Endothelial cell of umbilical vein (primary cell): ENCODE results near the gene RAD9A. TPM values are rescaled to one million over a fixed set of nuclear protein-coding genes. Genes with fewer than 3 reads are reported as not detected.

Experiments used
- BruUV-seq: library from RNA; stranded (reverse); fragments of 400-500 nt; replicated peaks from 2 replicates; lab custom pipeline; 2021; lab: Mats Ljungman, UMichigan
- CTCF ChIA-PET: fragments of 300-600, 350-600 bp; sonication (Branson Sonifier 250); formaldehyde crosslinking; loops from one replicate; lab custom pipeline; 2021; ENCODE audit warnings: antibody characterized with exemption, inconsistent platforms; lab: Charles Lee
- POLR2A ChIA-PET: fragments of 300-600, 350-600 bp; sonication (Branson Sonifier 250); formaldehyde crosslinking; loops from one replicate; lab custom pipeline; 2021; ENCODE audit warnings: antibody characterized with exemption, inconsistent platforms; lab: Charles Lee
- DNase-seq: peaks from one replicate; pipeline ENCODE4 v3.0.0-alpha.2; 2011; ENCODE audit warnings: low read depth, low spot score
- FAIRE-seq: peaks from 2 replicates; lab custom pipeline; 2011; peaks lifted over from hg19 to GRCh38; lab: Jason Lieb, UNC
- H2AFZ ChIP-seq: 2 replicates; pipeline ENCODE4 v1.6.0; 2012; ENCODE audit warnings: low read depth, low read length, control low read depth, inconsistent platforms
- H3K27ac ChIP-seq: 2 replicates; pipeline ENCODE4 v1.5.1; 2011; ENCODE audit warnings: low read depth, mild to moderate bottlenecking, control low read depth, low read length, moderate library complexity; ENCODE audit not compliant: insufficient read depth
- H3K27me3 ChIP-seq, 2 experiments: 2 replicates each; pipeline versions ENCODE4 v1.6.0 to v1.6.1; 2011; ENCODE audit warnings: low read length in 2 of 2, mixed read lengths in 1 of 2; ENCODE audit not compliant: control insufficient read depth in 2 of 2, insufficient read depth in 2 of 2
- H3K36me3 ChIP-seq, 2 experiments: 2 replicates in 1 of 2; 3 replicates in 1 of 2; pipeline ENCODE4 v1.5.1; 2011; ENCODE audit warnings: low read length in 2 of 2, mild to moderate bottlenecking in 1 of 2, moderate library complexity in 1 of 2; ENCODE audit not compliant: control insufficient read depth in 2 of 2, insufficient read depth in 2 of 2; ENCODE audit errors: extremely low read depth in 1 of 2
- H3K4me1 ChIP-seq: 3 replicates; pipeline ENCODE4 v1.5.1; 2011; ENCODE audit warnings: mild to moderate bottlenecking, low read length; ENCODE audit not compliant: control insufficient read depth, insufficient read depth; ENCODE audit errors: extremely low read depth
- H3K4me2 ChIP-seq: 2 replicates; pipeline ENCODE4 v1.6.1; 2011; ENCODE audit warnings: low read length, control low read depth, mixed read lengths; ENCODE audit not compliant: insufficient read depth
- H3K4me3 ChIP-seq, 3 experiments: fragments of 200-600 bp in 1 of 3; sonication (generic), shearing (Covaris generic) in 1 of 3; replicated peaks in 1 of 3; 2 replicates each; pipeline ENCODE4 v1.5.1; 2011 to 2016; ENCODE audit warnings: control low read depth in 3 of 3, low read length in 3 of 3, mild to moderate bottlenecking in 2 of 3, inconsistent platforms in 1 of 3, low read depth in 1 of 3, moderate library complexity in 1 of 3; ENCODE audit not compliant: insufficient read depth in 1 of 3
- H3K79me2 ChIP-seq: 2 replicates; pipeline ENCODE4 v1.6.0; 2012; ENCODE audit warnings: low read length, inconsistent platforms; ENCODE audit not compliant: control insufficient read depth, insufficient read depth
- H3K9ac ChIP-seq: replicated peaks from 2 replicates; pipeline ENCODE3; 2011; ENCODE audit warnings: low read length, control low read depth; ENCODE audit not compliant: insufficient read depth; ENCODE audit errors: extremely low read depth
- H3K9me1 ChIP-seq: replicated peaks from 3 replicates; pipeline ENCODE4 v1.6.0; 2011; ENCODE audit warnings: mild to moderate bottlenecking, low read length; ENCODE audit not compliant: control insufficient read depth, insufficient read depth; ENCODE audit errors: extremely low read depth
- H3K9me3 ChIP-seq: replicated peaks from 2 replicates; pipeline ENCODE4 v1.5.1; 2012; ENCODE audit warnings: low read length, inconsistent platforms; ENCODE audit not compliant: control insufficient read depth, insufficient read depth
- H4K20me1 ChIP-seq: replicated peaks from 2 replicates; pipeline ENCODE3; 2011; ENCODE audit warnings: mild to moderate bottlenecking, low read length; ENCODE audit not compliant: control insufficient read depth, insufficient read depth; ENCODE audit errors: extremely low read depth
- EZH2 ChIP-seq: IDR thresholded peaks from 2 replicates; pipeline ENCODE4 v1.6.1; 2012; ENCODE audit warnings: borderline replicate concordance, low read depth, mild to moderate bottlenecking, moderate library complexity, low read length, inconsistent platforms; ENCODE audit not compliant: severe bottlenecking
- FOS ChIP-seq: IDR thresholded peaks from 2 replicates; pipeline ENCODE4 v1.6.1; 2011; ENCODE audit warnings: mild to moderate bottlenecking, low read length, moderate library complexity, borderline replicate concordance; ENCODE audit not compliant: insufficient read depth
- GATA2 ChIP-seq: IDR thresholded peaks from 2 replicates; pipeline ENCODE4 v1.7.0; 2011; ENCODE audit warnings: low read depth, mild to moderate bottlenecking, moderate library complexity, mixed read lengths, low read length; ENCODE audit not compliant: insufficient read length, insufficient read depth
- JUN ChIP-seq: IDR thresholded peaks from 2 replicates; pipeline ENCODE4 v1.6.1; 2011; ENCODE audit warnings: borderline replicate concordance, low read depth; ENCODE audit not compliant: insufficient read length, insufficient read depth
- MYC ChIP-seq: IDR thresholded peaks from one replicate; pipeline ENCODE4 v1.6.1; 2011; ENCODE audit warnings: mild to moderate bottlenecking, low read depth, low read length
- POLR2A ChIP-seq: IDR thresholded peaks from 2 replicates; pipeline ENCODE4 v1.6.1; 2012; ENCODE audit warnings: low read depth, mild to moderate bottlenecking, control low read depth, low read length
- POLR2AphosphoS5 ChIP-seq: IDR thresholded peaks from 2 replicates; pipeline ENCODE4 v1.6.1; 2012; ENCODE audit warnings: low read depth, mild to moderate bottlenecking, control low read depth, low read length, moderate library complexity; ENCODE audit not compliant: insufficient read depth
- dilution Hi-C: fragments of 300-500 bp; cut with MboI; formaldehyde crosslinking; loops from one replicate; pipeline ENCODE4 v1.15.0; 2019; ENCODE audit warnings: low sequenced_read_pairs; ENCODE audit not compliant: extremely low pct_ligation_motif_present
- intact Hi-C: fragments of 100-400 bp; cut with micrococcal nuclease; formaldehyde crosslinking; loops from one replicate; pipeline ENCODE4 v1.10.0; 2022
- polyA plus RNA-seq, 4 experiments: library from polyadenylated mRNA; depleted of rRNA in 3 of 4; stranded (reverse) in 3 of 4; unstranded in 1 of 4; fragments of >200 nt; gene quantifications; 2 replicates each; pipeline versions ENCODE4 v1.2.1 to v1.2.3, GENCODE V29; 2011 to 2012; ENCODE audit warnings: missing spikeins in 1 of 4
- total RNA-seq: library from RNA; stranded (reverse); gene quantifications from 2 replicates; pipeline ENCODE4 v1.2.3, GENCODE V29; 2021
- TF ChIP-seq, protein P1 (sequence below): IDR thresholded peaks from 2 replicates; pipeline ENCODE4 v1.6.1; 2011; ENCODE audit not compliant: insufficient read depth, insufficient read length
- TF ChIP-seq, protein P2 (sequence below), 2 donors: IDR thresholded peaks; 1 replicate in 1 of 2; 2 replicates in 1 of 2; pipeline ENCODE4 v1.5.1; 2011; ENCODE audit warnings: low read length in 2 of 2, mild to moderate bottlenecking in 2 of 2, moderate library complexity in 2 of 2, control low read depth in 1 of 2, inconsistent platforms in 1 of 2, low read depth in 1 of 2; ENCODE audit not compliant: insufficient read depth in 1 of 2; ENCODE audit errors: extremely low read depth in 1 of 2

The RAD9A gene
- total and polyA plus RNA-seq, 2 donors (not counting 3 experiments of a cell fraction or from before 2014, with no cell fraction given), result 18.4 to 22.2 TPM

DNA sequence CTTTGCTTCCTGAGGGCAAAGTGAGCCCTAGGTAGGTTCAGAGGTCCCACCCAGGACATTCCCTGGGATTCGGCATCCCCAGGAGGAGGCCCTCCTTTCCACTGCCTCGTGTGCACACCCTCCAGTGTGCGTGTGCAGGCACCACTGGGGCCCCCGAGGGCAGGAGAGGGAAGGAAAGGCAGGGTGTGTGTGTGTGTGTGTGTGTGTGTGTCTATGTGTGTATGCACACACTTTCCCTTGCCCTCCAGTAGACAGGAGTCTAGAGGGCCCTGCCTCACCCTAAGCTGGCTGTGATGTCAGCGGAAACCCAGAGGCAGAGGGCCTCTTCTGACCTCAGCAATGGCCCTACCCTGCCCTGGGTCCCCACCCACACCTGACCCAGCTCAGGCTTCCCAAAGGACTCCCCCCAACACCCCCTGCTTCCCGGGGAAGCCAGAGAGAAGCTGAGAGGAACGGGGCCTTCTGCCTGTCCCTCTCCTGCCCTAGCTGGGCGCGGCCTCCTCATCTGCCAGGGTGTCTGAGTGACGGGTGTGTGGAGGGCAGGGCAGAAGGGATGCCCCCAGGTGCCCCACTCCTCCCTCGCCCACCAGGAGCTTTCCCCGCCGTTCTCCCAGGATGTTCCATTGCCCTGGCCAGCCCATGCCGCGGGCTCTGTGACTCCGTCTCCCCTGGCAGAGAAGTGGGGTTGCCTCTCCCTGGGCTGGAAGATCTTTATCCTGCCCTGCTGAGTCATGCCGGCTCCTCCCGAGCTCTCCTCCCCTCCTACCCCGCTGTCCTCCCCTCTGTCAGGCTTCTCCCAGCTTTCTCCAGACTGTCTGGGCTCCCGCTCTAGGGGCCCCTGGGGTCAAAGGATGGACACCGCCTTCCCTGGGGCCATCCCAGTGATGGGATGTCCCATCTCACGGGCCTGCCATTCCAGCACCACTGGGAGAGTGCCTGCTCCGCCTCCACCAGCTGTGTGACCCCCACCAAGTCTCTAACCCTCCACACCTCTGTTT lies 12.4 kb upstream of the RAD9A start:
- no peak overlapping the region for H3K4me3 ChIP-seq
- H4K20me1 ChIP-seq, result no peaks in the 10 kb centered on the region
- no peaks in the 10 kb centered on the region for H3K36me3 ChIP-seq
- H2AFZ ChIP-seq, result peak overlapping the region; percentile 31
- no peak overlapping the region for H3K4me2 ChIP-seq
- intact Hi-C loops (no loop called here), dilution Hi-C loops (no loop called here)
- DNase-seq, result no peak
- peaks cover 4% of the 10 kb centered on the region for H3K4me1 ChIP-seq
- no peak overlapping the region for H3K27ac ChIP-seq
- H3K9ac ChIP-seq, result no peak overlapping the region
- no peaks in the 10 kb centered on the region for H3K9me1 ChIP-seq
- no peaks in the 10 kb centered on the region for H3K9me3 ChIP-seq
- peaks cover 0 to 3% of the 10 kb centered on the region in 2 experiments for H3K27me3 ChIP-seq
- ChIA-PET CTCF (interaction anchor here (4.6 to 19.7 kb wide), 6 partner anchors 8 to 116 kb away, joined by 30 to 1051 read pairs (median 101); partner anchors contain the start of genes CLCF1, POLD4 and PPP1CA), POLR2A (no interaction called here)
- TF ChIP-seq FOS (no peak), JUN (no peak), MYC (no peak), POLR2A (no peak), POLR2AphosphoS5 (no peak), GATA2 (no peak), EZH2 (no peak)
- TF ChIP-seq, protein P1, sequence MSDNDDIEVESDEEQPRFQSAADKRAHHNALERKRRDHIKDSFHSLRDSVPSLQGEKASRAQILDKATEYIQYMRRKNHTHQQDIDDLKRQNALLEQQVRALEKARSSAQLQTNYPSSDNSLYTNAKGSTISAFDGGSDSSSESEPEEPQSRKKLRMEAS, result no peak
- TF ChIP-seq, protein P2, sequence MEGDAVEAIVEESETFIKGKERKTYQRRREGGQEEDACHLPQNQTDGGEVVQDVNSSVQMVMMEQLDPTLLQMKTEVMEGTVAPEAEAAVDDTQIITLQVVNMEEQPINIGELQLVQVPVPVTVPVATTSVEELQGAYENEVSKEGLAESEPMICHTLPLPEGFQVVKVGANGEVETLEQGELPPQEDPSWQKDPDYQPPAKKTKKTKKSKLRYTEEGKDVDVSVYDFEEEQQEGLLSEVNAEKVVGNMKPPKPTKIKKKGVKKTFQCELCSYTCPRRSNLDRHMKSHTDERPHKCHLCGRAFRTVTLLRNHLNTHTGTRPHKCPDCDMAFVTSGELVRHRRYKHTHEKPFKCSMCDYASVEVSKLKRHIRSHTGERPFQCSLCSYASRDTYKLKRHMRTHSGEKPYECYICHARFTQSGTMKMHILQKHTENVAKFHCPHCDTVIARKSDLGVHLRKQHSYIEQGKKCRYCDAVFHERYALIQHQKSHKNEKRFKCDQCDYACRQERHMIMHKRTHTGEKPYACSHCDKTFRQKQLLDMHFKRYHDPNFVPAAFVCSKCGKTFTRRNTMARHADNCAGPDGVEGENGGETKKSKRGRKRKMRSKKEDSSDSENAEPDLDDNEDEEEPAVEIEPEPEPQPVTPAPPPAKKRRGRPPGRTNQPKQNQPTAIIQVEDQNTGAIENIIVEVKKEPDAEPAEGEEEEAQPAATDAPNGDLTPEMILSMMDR (IDR thresholded peaks at IDR 0.05; ENCODE audit: extremely low read depth in 1 of 2, insufficient read depth in 1 of 2, low read depth in 1 of 2, low read length in 2 of 2), result no peak
- no peaks in the 10 kb centered on the region for H3K79me2 ChIP-seq
- FAIRE-seq, result no peak
- BruUV-seq, result no TSS peak
